ENCODE data around the gene ARNT2.

GRCh38 chr15:80439140-80439539 is 35.0 kb downstream of the ARNT2 start:
- TF ChIP-seq CTCF (IDR thresholded peaks at IDR 0.05) (no peak), ZFX (IDR thresholded peaks at IDR 0.05; ENCODE audit: borderline replicate concordance) (no peak)

All from 22Rv1 (cell line).